ENCODE data around the gene MYO3B.

MYO3B gene

GRCh38 chr2:170313992-170314348 is 136.0 kb downstream of the MYO3B start:
- H3K27me3 ChIP-seq (ENCODE audit: low read depth, low read length) = 0 out of 2 replicates have a peak, but pooled peaks cover 7% of the 10 kb centered on the region
- no peak overlapping the region for H3K9ac ChIP-seq (ENCODE audit: low read length)
- peaks cover 9% of the 10 kb centered on the region for H3K4me1 ChIP-seq (ENCODE audit: low read length)
- H3K4me3 ChIP-seq (ENCODE audit: low read length) = no peak overlapping the region
- no peaks in the 10 kb centered on the region for H3K36me3 ChIP-seq (replicated peaks; ENCODE audit: low read depth, low read length)
- H4K20me1 ChIP-seq (ENCODE audit: insufficient read depth, low read length) = no peaks in the 10 kb centered on the region
- no peaks in the 10 kb centered on the region for H3K9me3 ChIP-seq (ENCODE audit: insufficient read depth, low read length)
- H3K4me2 ChIP-seq (ENCODE audit: low read length) = no peak overlapping the region
- H3K79me2 ChIP-seq (ENCODE audit: low read length) = no peaks in the 10 kb centered on the region
- TF ChIP-seq CTCF (IDR thresholded peaks at IDR 0.05; ENCODE audit: low read depth, low read length) (no peak), EZH2phosphoT487 (IDR thresholded peaks at IDR 0.05; ENCODE audit: low read depth) (no peak)
- H3K27ac ChIP-seq (ENCODE audit: low read length) = no peak overlapping the region
- no peak overlapping the region for H2AFZ ChIP-seq (ENCODE audit: low read depth, low read length)

- Histone ChIP-seq H3K36me3 (replicated peaks; ENCODE audit: low read depth, low read length) (no peaks in the 10 kb centered on the region), H3K9ac (ENCODE audit: low read length) (no peak overlapping the region), H3K4me2 (ENCODE audit: low read length) (no peak overlapping the region), H2AFZ (ENCODE audit: low read depth, low read length) (no peak overlapping the region), H4K20me1 (ENCODE audit: insufficient read depth, low read length) (no peaks in the 10 kb centered on the region), H3K27ac (ENCODE audit: low read length) (no peak overlapping the region), H3K4me1 (ENCODE audit: low read length) (peaks cover 9% of the 10 kb centered on the region), H3K9me3 (ENCODE audit: insufficient read depth, low read length) (no peaks in the 10 kb centered on the region), H3K4me3 (ENCODE audit: low read length) (no peak overlapping the region), H3K79me2 (ENCODE audit: low read length) (no peaks in the 10 kb centered on the region), H3K27me3 (ENCODE audit: low read depth, low read length) (0 out of 2 replicates have a peak, but pooled peaks cover 4% of the 10 kb centered on the region)
- TF ChIP-seq CTCF (IDR thresholded peaks at IDR 0.05; ENCODE audit: low read depth, low read length) (no peak), EZH2phosphoT487 (IDR thresholded peaks at IDR 0.05; ENCODE audit: low read depth) (no peak)
Measured at GRCh38 chr2:170314744-170315447, 136.9 kb downstream of the MYO3B start.

GRCh38 chr2:170320948-170321347 is 143.0 kb downstream of the MYO3B start:
- Histone ChIP-seq H3K4me3 (ENCODE audit: low read length) (no peak overlapping the region), H3K9me3 (ENCODE audit: insufficient read depth, low read length) (no peaks in the 10 kb centered on the region), H3K27me3 (ENCODE audit: low read depth, low read length) (no peaks in the 10 kb centered on the region), H2AFZ (ENCODE audit: low read depth, low read length) (no peak overlapping the region), H3K79me2 (ENCODE audit: low read length) (no peaks in the 10 kb centered on the region), H3K4me1 (ENCODE audit: low read length) (no peaks in the 10 kb centered on the region), H3K27ac (ENCODE audit: low read length) (no peak overlapping the region), H3K36me3 (replicated peaks; ENCODE audit: low read depth, low read length) (no peaks in the 10 kb centered on the region), H3K4me2 (ENCODE audit: low read length) (no peak overlapping the region), H3K9ac (ENCODE audit: low read length) (no peak overlapping the region), H4K20me1 (ENCODE audit: insufficient read depth, low read length) (no peaks in the 10 kb centered on the region)
- TF ChIP-seq EZH2phosphoT487 (IDR thresholded peaks at IDR 0.05; ENCODE audit: low read depth) (no peak), CTCF (IDR thresholded peaks at IDR 0.05; ENCODE audit: low read depth, low read length) (no peak)

- no peak overlapping the region for H2AFZ ChIP-seq (ENCODE audit: low read depth, low read length)
- H3K4me3 ChIP-seq (ENCODE audit: low read length) = no peak overlapping the region
- H3K9me3 ChIP-seq (ENCODE audit: insufficient read depth, low read length) = no peaks in the 10 kb centered on the region
- no peak overlapping the region for H3K27ac ChIP-seq (ENCODE audit: low read length)
- no peaks in the 10 kb centered on the region for H3K4me1 ChIP-seq (ENCODE audit: low read length)
- H4K20me1 ChIP-seq (ENCODE audit: insufficient read depth, low read length) = no peaks in the 10 kb centered on the region
- TF ChIP-seq CTCF (IDR thresholded peaks at IDR 0.05; ENCODE audit: low read depth, low read length) (no peak), EZH2phosphoT487 (IDR thresholded peaks at IDR 0.05; ENCODE audit: low read depth) (no peak)
- no peaks in the 10 kb centered on the region for H3K36me3 ChIP-seq (replicated peaks; ENCODE audit: low read depth, low read length)
- no peaks in the 10 kb centered on the region; the same call in 1 of the 2 replicates for H3K27me3 ChIP-seq (ENCODE audit: low read depth, low read length)
- no peak overlapping the region for H3K4me2 ChIP-seq (ENCODE audit: low read length)
- H3K9ac ChIP-seq (ENCODE audit: low read length) = no peak overlapping the region
- H3K79me2 ChIP-seq (ENCODE audit: low read length) = no peaks in the 10 kb centered on the region
Measured at GRCh38 chr2:170321526-170321925, 143.6 kb downstream of the MYO3B start.
